ENCODE measurements around the gene AKAP6. TPM values are rescaled to one million over a fixed set of nuclear protein-coding genes. Genes with fewer than 3 reads are reported as not detected.

The AKAP6 gene
- total and polyA plus RNA-seq, 2 of the 8 experiments (the other 6 are each of a cell fraction or from before 2014, with no cell fraction given): 0.09 to 0.89 TPM

GRCh38 chr14:32679927-32680612 lies 351.0 kb downstream of the AKAP6 start (continued):
- TF ChIP-seq ATF3 (IDR thresholded peaks at IDR 0.05; ENCODE audit: insufficient read depth, low read depth, low read length) (no peak), SP2 (IDR thresholded peaks at IDR 0.05; ENCODE audit: low read length) (no peak), ASH2L (IDR thresholded peaks at IDR 0.05; ENCODE audit: low read length) (no peak), CHD7 (IDR thresholded peaks at IDR 0.05; ENCODE audit: insufficient replicate concordance, low read length) (no peak), TBP (IDR thresholded peaks at IDR 0.05; ENCODE audit: low read depth, low read length) (no peak), SP1 (IDR thresholded peaks at IDR 0.05; ENCODE audit: low read depth, low read length) (no peak), GABPA (IDR thresholded peaks at IDR 0.05; ENCODE audit: borderline replicate concordance, insufficient read depth, low read length) (no peak)
